ENCODE measurements around the gene DESI1.
"Not testable (repeated sequence)": the region's sequence is repeated elsewhere in the genome, so short reads cannot be mapped to it uniquely, and the experiment has no call there.

The DESI1 gene

DNA sequence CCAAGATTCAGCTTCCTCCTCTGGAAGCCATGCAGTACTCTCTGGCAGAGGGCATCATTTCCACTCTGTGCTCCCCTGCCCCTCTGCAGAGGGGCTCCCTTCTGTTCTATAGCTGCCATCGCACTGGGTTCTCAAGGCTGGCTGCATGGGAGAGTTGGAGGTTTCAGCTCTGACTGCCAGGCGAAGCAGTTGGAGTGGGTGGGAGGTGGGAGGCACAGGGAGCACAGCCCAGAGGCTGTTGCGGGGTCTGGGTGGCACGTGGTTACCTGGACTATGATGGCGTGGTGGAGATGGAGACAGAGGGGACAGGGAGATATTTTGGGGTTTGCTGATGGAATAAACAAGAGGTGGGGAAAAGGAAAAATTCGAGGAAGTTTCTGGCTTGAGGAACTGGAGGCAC lies 36.0 kb downstream of the DESI1 start:
- Histone ChIP-seq H3K9me3 (ENCODE audit: insufficient read depth, low read depth, low read length) (no peaks in the 10 kb centered on the region), H3K27ac (ENCODE audit: low read depth, low read length) (no peak overlapping the region), H3K36me3 (ENCODE audit: insufficient read depth, low read length) (no peaks in the 10 kb centered on the region), H3K9ac (ENCODE audit: low read depth, low read length) (no peak overlapping the region), H3K4me3 (ENCODE audit: low read length) (no peak overlapping the region), H3K4me1 (ENCODE audit: insufficient read depth, low read length) (no peaks in the 10 kb centered on the region), H3K27me3 (ENCODE audit: insufficient read depth, low read length) (no peaks in the 10 kb centered on the region)
- WGBS: 92% methylated on average over 6 of the region's 6 CpGs

DNA sequence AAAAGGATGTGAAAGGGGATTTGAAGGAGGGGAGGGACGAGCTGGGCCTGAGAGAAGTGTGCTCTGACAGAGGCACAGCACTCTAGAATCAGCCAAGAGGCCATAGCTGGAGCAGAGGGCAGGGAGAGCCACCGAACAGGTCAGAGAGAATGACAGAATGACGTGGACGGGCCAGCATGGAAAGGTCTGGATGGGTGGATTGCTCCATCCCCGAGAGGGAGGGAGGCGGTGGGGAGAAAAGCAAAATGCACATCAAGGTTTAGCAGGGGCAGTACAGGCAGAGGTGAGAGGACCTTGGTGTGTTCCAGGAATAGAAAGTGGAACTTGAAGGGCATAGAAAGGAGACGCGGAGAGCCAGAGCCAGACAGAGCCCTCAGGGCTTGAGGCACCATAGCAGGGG lies 38.1 kb downstream of the DESI1 start:
- Histone ChIP-seq H3K27ac (ENCODE audit: low read depth, low read length) (no peak overlapping the region), H3K4me3 (ENCODE audit: low read length) (no peak overlapping the region), H3K9ac (ENCODE audit: low read depth, low read length) (no peak overlapping the region), H3K4me1 (ENCODE audit: insufficient read depth, low read length) (no peaks in the 10 kb centered on the region), H3K36me3 (ENCODE audit: insufficient read depth, low read length) (no peaks in the 10 kb centered on the region), H3K9me3 (ENCODE audit: insufficient read depth, low read depth, low read length) (no peaks in the 10 kb centered on the region), H3K27me3 (ENCODE audit: insufficient read depth, low read length) (no peaks in the 10 kb centered on the region)
- WGBS: 86% methylated on average over 8 of the region's 8 CpGs

DNA sequence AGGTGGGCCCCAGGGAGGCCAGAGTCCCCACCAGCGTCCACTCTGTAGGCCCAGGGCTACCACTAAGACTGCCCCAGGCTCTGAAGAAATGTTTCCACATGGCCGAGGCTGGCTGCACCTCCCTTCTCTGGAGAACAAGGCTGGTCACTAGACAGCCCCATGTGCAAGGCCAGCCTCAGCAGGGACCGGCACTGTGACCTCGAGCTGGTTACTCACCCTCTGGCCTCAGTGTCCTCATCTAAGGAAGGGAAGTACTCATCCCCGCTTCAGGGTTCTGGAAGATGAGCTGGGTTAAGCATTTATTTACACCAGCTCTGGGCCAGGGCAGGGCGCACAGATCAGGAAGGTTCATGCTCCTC lies 40.9 kb downstream of the DESI1 start:
- 90% methylated on average over 6 of the region's 6 CpGs for WGBS
- Histone ChIP-seq H3K4me3 (ENCODE audit: low read length) (no peak overlapping the region), H3K4me1 (ENCODE audit: insufficient read depth, low read length) (no peaks in the 10 kb centered on the region), H3K27me3 (ENCODE audit: insufficient read depth, low read length) (no peaks in the 10 kb centered on the region), H3K27ac (ENCODE audit: low read depth, low read length) (no peak overlapping the region), H3K9ac (ENCODE audit: low read depth, low read length) (no peak overlapping the region), H3K36me3 (ENCODE audit: insufficient read depth, low read length) (no peaks in the 10 kb centered on the region), H3K9me3 (ENCODE audit: insufficient read depth, low read depth, low read length) (no peaks in the 10 kb centered on the region)

DNA sequence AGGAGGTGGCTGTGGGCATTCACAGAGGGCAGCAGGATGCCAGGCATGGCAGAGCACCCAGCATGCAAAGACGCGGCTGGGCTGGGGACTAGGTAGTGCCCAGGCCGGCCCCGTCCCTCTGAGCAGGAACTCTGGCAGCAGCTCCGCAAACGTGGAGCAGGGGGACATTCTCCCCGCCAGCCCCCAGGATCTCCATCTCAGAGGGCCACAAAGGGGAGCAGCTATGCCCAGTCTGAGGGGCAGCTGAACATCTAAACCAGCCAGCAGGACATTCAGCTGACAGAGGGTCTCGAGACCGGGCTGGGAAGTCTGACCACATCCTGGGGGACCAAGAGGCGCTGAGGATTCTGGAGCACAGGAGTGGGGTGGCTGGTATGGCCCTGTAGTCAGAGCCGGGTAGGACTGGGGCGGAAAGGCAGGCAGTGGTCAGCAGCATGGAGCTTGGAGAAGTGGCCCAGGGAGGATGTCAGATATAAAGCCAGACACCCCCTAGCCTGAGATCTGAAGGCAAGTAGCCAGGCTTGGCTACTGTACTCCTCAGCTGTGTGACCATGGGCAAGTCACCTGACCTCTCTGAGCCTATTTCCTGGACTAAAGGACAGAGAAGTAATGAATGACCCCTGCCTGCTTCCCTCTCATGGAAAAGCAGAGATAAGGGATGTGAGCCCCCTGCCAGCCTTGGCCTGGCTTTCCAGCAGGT lies 41.4 kb downstream of the DESI1 start:
- H3K36me3 ChIP-seq (ENCODE audit: insufficient read depth, low read length): no peaks in the 10 kb centered on the region
- H3K27ac ChIP-seq (ENCODE audit: low read depth, low read length): no peak overlapping the region
- H3K4me1 ChIP-seq (ENCODE audit: insufficient read depth, low read length): no peaks in the 10 kb centered on the region
- WGBS: 93% methylated on average over 12 of the region's 12 CpGs
- H3K4me3 ChIP-seq (ENCODE audit: low read length): no peak overlapping the region
- H3K27me3 ChIP-seq (ENCODE audit: insufficient read depth, low read length): no peaks in the 10 kb centered on the region
- H3K9ac ChIP-seq (ENCODE audit: low read depth, low read length): no peak overlapping the region
- no peaks in the 10 kb centered on the region for H3K9me3 ChIP-seq (ENCODE audit: insufficient read depth, low read depth, low read length)

DNA sequence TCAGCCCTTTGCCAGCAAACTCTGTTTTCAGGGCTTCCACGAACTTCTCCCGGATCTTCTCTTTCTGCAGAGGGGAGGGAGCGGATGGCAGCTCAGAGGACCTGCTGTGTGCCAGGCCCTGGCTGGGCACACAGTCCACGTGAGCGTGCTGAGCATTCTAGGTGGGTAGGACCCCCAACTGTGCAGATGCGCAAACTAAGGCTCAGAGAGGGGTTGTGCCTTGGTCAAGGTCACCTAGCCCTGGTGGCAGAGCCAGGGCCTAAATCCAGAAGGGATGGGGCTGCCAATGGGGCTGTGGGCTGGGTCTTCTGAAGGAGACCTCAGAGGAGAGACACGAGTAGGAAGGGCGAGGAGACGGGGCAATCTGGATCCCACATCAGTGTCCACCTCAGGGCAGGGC lies 42.0 kb downstream of the DESI1 start:
- Histone ChIP-seq H3K4me1 (ENCODE audit: insufficient read depth, low read length) (no peaks in the 10 kb centered on the region), H3K36me3 (ENCODE audit: insufficient read depth, low read length) (no peaks in the 10 kb centered on the region), H3K27ac (ENCODE audit: low read depth, low read length) (no peak overlapping the region), H3K4me3 (ENCODE audit: low read length) (no peak overlapping the region), H3K9ac (ENCODE audit: low read depth, low read length) (no peak overlapping the region), H3K27me3 (ENCODE audit: insufficient read depth, low read length) (no peaks in the 10 kb centered on the region), H3K9me3 (ENCODE audit: insufficient read depth, low read depth, low read length) (no peaks in the 10 kb centered on the region)
- WGBS: 89% methylated on average over 9 of the region's 9 CpGs

DNA sequence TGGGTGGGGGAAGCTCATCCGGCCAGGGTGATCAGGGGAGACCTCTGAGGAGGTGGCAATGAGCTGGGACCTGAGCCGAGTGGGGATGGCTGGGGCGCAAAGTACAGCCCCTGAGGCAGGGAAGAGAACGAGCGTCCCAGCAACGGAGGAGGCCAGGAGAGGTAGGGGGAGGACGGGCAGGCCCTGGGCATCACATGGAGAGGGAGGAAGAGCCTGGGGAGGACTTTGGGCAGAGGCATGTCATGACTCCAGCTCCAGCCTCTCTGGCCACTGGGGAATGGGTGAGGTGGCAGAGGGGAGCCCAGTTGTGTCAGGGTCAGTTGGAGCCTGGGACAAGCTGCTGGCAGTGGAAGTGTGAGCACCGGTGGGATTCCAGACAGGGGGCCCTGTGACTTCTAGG lies 42.7 kb downstream of the DESI1 start:
- WGBS: 91% methylated on average over 8 of the region's 8 CpGs
- Histone ChIP-seq H3K4me3 (ENCODE audit: low read length) (no peak overlapping the region), H3K36me3 (ENCODE audit: insufficient read depth, low read length) (no peaks in the 10 kb centered on the region)

DNA sequence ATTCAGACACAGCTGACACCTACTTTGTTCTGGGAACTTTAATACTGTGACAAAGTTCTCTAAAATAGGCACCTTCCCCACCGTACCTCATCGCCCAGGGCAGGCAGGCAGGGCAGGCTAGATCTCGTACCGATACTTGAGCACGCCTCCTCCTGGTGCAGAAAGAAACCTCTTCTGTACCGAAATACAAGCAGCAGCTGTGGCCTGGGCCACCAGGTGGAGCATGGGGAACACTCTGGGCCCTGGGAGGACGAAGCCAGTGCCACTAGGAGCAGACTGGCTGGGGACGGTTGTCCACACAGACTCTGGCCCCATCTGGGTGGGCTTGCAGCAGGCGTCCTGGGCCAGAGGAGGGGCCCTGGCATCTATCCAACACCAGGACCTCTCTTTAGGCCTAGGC lies 44.0 kb downstream of the DESI1 start:
- Histone ChIP-seq H3K4me3 (ENCODE audit: low read length) (no peak overlapping the region), H3K9me3 (ENCODE audit: insufficient read depth, low read depth, low read length) (no peaks in the 10 kb centered on the region), H3K4me1 (ENCODE audit: insufficient read depth, low read length) (no peaks in the 10 kb centered on the region), H3K9ac (ENCODE audit: low read depth, low read length) (no peak overlapping the region), H3K27me3 (ENCODE audit: insufficient read depth, low read length) (no peaks in the 10 kb centered on the region), H3K36me3 (ENCODE audit: insufficient read depth, low read length) (no peaks in the 10 kb centered on the region), H3K27ac (ENCODE audit: low read depth, low read length) (no peak overlapping the region)
- 56% methylated on average over 9 of the region's 9 CpGs for WGBS

More for the DNA sequence above, 42.7 kb downstream of the DESI1 start:
- Histone ChIP-seq H3K9me3 (ENCODE audit: insufficient read depth, low read depth, low read length) (no peaks in the 10 kb centered on the region), H3K27me3 (ENCODE audit: insufficient read depth, low read length) (no peaks in the 10 kb centered on the region), H3K9ac (ENCODE audit: low read depth, low read length) (no peak overlapping the region), H3K27ac (ENCODE audit: low read depth, low read length) (no peak overlapping the region), H3K4me1 (ENCODE audit: insufficient read depth, low read length) (no peaks in the 10 kb centered on the region)

DNA sequence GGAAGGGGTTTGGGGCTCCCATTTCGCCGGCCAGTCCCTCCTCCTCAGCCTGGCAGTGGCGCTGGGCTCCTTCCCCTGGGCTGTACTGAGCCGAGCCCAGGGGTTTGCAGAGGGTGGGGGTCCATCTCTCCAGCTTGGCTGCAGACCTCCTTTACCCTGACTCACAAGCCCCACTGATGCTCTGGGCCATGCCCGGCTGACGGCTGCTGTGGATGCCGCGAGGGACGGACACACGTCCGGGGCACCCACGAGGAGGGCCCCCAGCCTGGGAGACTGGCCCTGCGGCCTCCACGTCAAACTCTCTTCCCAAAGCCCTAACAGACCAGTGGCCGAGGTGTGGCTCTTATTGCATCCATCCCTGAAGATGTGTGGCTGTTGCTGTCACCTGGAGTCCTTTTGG lies 45.3 kb downstream of the DESI1 start:
- H3K27me3 ChIP-seq (ENCODE audit: insufficient read depth, low read length): no peaks in the 10 kb centered on the region
- 94% methylated on average over 15 of the region's 15 CpGs for WGBS
- H3K4me1 ChIP-seq (ENCODE audit: insufficient read depth, low read length): no peaks in the 10 kb centered on the region
- no peak overlapping the region for H3K27ac ChIP-seq (ENCODE audit: low read depth, low read length)
- H3K36me3 ChIP-seq (ENCODE audit: insufficient read depth, low read length): no peaks in the 10 kb centered on the region
- no peaks in the 10 kb centered on the region for H3K9me3 ChIP-seq (ENCODE audit: insufficient read depth, low read depth, low read length)
- no peak overlapping the region for H3K4me3 ChIP-seq (ENCODE audit: low read length)
- H3K9ac ChIP-seq (ENCODE audit: low read depth, low read length): no peak overlapping the region

DNA sequence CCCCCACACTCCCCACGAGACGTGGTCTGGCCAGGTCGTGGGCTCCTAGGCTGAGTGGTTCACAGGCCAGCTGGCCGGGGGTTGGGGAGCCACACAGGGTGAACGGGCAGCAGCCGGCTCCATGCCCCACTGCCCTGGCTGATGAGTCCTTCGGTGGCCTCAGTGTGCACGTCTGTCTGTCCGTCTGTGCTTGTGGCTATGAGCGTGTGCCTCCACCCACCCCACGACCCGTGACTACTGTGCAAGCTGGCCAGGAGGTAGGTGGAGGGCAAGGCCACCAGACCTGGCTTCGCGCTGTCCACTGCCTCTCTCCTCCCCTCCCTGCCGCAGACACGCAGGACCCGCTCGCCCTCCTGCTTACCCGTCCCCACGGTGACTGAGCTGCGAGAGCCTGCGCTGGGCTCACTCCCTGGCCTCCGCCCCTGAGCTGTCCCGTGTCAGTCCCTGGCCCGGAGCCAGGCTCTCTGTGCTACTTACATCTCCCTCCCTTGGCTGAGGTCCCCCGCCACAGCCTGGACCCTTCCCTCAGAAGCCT lies 45.9 kb downstream of the DESI1 start:
- no peak overlapping the region for H3K4me3 ChIP-seq (ENCODE audit: low read length)
- 95% methylated on average over 26 of the region's 26 CpGs for WGBS
- H3K9me3 ChIP-seq (ENCODE audit: insufficient read depth, low read depth, low read length): no peaks in the 10 kb centered on the region
- no peaks in the 10 kb centered on the region for H3K27me3 ChIP-seq (ENCODE audit: insufficient read depth, low read length)
- H3K36me3 ChIP-seq (ENCODE audit: insufficient read depth, low read length): no peaks in the 10 kb centered on the region
- H3K9ac ChIP-seq (ENCODE audit: low read depth, low read length): no peak overlapping the region
- H3K4me1 ChIP-seq (ENCODE audit: insufficient read depth, low read length): no peaks in the 10 kb centered on the region
- no peak overlapping the region for H3K27ac ChIP-seq (ENCODE audit: low read depth, low read length)

DNA sequence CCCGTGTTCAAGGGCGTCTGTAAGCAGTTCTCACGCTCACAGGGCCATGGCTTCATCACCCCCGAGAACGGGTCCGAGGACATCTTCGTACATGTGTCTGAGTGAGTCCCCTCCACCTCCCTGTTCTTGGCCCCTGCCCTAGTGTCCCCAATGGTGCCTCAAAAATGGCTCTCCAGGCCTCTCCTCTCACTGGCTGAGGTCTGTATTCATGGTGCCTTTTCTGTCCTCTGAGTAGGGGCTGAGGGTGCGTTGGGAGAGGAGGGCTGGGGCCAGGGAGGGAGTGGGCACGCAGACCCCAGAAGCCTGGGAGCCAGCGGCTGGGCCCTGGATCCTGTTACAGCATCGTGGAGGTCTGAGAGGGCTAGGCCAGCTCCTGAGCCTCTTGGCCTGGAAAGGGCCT lies 47.2 kb downstream of the DESI1 start:
- Histone ChIP-seq H3K4me3 (ENCODE audit: low read length) (no peak overlapping the region), H3K36me3 (ENCODE audit: insufficient read depth, low read length) (no peaks in the 10 kb centered on the region), H3K9ac (ENCODE audit: low read depth, low read length) (no peak overlapping the region), H3K9me3 (ENCODE audit: insufficient read depth, low read depth, low read length) (no peaks in the 10 kb centered on the region), H3K27ac (ENCODE audit: low read depth, low read length) (no peak overlapping the region), H3K4me1 (ENCODE audit: insufficient read depth, low read length) (no peaks in the 10 kb centered on the region), H3K27me3 (ENCODE audit: insufficient read depth, low read length) (no peaks in the 10 kb centered on the region)
- WGBS: 92% methylated on average over 11 of the region's 11 CpGs

DNA sequence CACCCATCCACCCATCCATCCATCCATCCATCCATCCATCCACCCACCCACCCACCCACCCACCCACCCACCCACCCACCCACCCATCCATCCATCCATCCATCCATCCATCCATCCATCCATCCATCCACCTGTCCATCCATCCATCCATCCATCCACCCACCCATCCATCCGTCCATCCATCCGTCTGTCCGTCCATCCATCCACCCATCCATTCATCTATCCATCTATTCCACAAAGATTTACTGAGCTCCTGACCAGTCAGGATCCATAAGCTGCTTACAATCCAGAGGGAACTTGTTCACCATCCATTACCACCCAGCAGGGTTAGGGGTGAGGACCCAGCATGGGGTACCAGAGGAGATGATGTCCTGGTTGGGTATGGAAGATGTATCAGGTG lies 48.5 kb downstream of the DESI1 start:
- H3K9me3 ChIP-seq (ENCODE audit: insufficient read depth, low read depth, low read length): not testable (repeated sequence)

DNA sequence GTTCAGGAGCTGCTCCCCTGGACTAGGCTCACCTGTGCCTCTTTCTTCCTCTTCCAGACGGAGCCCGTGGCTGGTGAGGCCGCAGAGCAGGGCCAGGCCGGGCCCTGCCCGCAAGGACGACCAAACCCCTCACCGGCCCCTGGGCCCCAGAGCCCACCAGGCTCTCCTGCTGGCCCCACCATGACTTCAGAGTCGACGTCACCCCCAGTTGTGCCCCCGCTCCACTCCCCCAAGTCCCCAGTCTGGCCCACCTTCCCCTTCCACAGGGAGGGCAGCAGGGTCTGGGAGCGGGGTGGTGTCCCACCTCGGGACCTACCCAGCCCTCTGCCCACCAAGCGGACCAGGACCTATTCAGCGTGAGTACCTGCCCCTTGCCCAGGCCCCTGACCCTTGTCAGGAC lies 49.1 kb downstream of the DESI1 start:
- Histone ChIP-seq H3K36me3 (ENCODE audit: insufficient read depth, low read length) (no peaks in the 10 kb centered on the region), H3K9me3 (ENCODE audit: insufficient read depth, low read depth, low read length) (no peaks in the 10 kb centered on the region), H3K4me1 (ENCODE audit: insufficient read depth, low read length) (no peaks in the 10 kb centered on the region), H3K27me3 (ENCODE audit: insufficient read depth, low read length) (no peaks in the 10 kb centered on the region), H3K27ac (ENCODE audit: low read depth, low read length) (no peak overlapping the region), H3K4me3 (ENCODE audit: low read length) (no peak overlapping the region), H3K9ac (ENCODE audit: low read depth, low read length) (no peak overlapping the region)
- WGBS: 94% methylated on average over 14 of the region's 14 CpGs

More for the DNA sequence above, 48.5 kb downstream of the DESI1 start:
- not testable (repeated sequence) for H3K36me3 ChIP-seq (ENCODE audit: insufficient read depth, low read length); H3K4me1 ChIP-seq (ENCODE audit: insufficient read depth, low read length); H3K27ac ChIP-seq (ENCODE audit: low read depth, low read length); H3K27me3 ChIP-seq (ENCODE audit: insufficient read depth, low read length); H3K4me3 ChIP-seq (ENCODE audit: low read length); H3K9ac ChIP-seq (ENCODE audit: low read depth, low read length)
- 92% methylated on average over 3 of the region's 3 CpGs for WGBS

Measured in HUES64 (cell line).